Activated naive CD8-positive, alpha-beta T cell treated with anti-CD3 and anti-CD28 coated beads, Interleukin-2, amount 50 U/mL, for 24 hours (primary cell): ENCODE measurements around the gene RIPPLY3.
"Not testable (repeated sequence)": the region's sequence is repeated elsewhere in the genome, so short reads cannot be mapped to it uniquely, and the experiment has no call there.

ENCODE experiments used
- ATAC-seq: fragments of 150-1000 bp; cut with Tn5 transposase; one replicate; pipeline ENCODE4 v1.10.0; 2021
- DNase-seq: peaks from one replicate; pipeline ENCODE4 v3.0.0; 2021
- H3K27ac Mint-ChIP-seq: one replicate; pipeline ENCODE4 v1.8.0; 2021; ENCODE audit warnings: mild to moderate bottlenecking, mixed read lengths
- H3K27me3 Mint-ChIP-seq: one replicate; pipeline ENCODE4 v1.8.0; 2021; ENCODE audit warnings: mixed read lengths
- H3K36me3 Mint-ChIP-seq: one replicate; pipeline ENCODE4 v1.8.0; 2021; ENCODE audit warnings: low read depth, mixed read lengths
- H3K4me1 Mint-ChIP-seq: one replicate; pipeline ENCODE4 v1.8.0; 2021; ENCODE audit warnings: mixed read lengths
- H3K4me3 Mint-ChIP-seq: one replicate; pipeline ENCODE4 v1.8.0; 2021; ENCODE audit warnings: mild to moderate bottlenecking, moderate library complexity, mixed read lengths
- H3K9me3 Mint-ChIP-seq: one replicate; pipeline ENCODE4 v1.8.0; 2021; ENCODE audit warnings: mixed read lengths

The RIPPLY3 gene

DNA sequence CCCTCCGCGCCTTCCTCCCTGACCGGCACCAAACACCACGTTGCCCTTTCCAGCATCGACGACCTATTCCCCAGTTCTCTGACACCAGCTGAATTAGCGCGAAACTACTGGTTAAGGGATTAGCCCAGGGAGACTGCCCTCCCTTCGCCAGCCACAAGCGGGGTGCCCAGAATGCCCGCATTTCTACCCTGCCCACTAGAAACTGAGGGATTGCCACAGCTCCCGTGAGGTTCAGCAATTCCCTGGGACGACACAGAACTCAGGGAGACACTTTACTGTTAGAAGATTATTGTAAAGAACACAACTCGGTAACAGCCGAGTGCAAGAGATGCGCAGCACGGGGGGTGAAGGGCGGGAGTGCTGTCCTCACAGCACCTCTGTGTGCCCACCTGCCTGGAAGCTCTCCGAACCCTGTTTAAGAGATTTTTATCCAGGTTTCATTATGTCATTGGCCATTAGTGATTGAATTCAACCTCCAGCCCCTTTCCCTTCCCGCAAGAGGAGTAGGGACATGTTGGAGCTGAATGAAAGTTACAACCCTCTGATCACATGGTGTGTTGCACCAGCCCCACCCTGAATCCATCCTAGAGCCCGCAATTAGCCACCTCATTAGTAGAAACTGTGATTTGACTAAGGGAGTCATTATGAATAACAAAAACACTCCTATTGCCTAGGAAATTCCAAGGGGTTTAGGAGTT is 15.8 kb upstream of the RIPPLY3 start:
- Mint-ChIP-seq H3K9me3 (no peaks in the 10 kb centered on the region), H3K4me1 (peaks cover 36% of the 10 kb centered on the region), H3K27me3 (no peaks in the 10 kb centered on the region), H3K4me3 (peak overlapping the region; percentile 81), H3K27ac (peak overlapping the region; percentile 80), H3K36me3 (no peaks in the 10 kb centered on the region)
- ATAC-seq (no peak), DNase-seq (no peak)

DNA sequence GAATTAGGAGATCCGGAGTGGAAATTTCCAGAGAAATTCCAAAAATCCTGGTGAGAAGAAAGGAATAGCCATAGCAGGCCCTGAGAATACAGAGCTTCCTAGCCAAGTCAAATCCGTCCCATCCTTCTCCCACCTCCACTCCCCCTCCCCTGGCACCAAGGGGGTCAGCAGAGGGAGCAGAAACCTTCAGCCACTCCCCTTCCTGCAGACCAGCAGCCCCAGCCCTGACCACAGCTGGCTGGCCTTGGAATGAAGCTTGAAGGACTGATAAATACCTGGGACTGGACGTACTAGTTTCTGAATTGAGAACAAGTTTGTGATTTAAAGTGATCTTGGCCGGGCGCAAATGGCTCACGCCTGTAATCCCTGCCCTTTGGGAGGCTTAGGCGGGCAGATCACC is 13.8 kb upstream of the RIPPLY3 start:
- no peak for ATAC-seq
- no peak overlapping the region for H3K4me3 Mint-ChIP-seq
- H3K36me3 Mint-ChIP-seq: no peaks in the 10 kb centered on the region
- no peak overlapping the region for H3K27ac Mint-ChIP-seq
- no peaks in the 10 kb centered on the region for H3K9me3 Mint-ChIP-seq
- DNase-seq: no peak
- H3K4me1 Mint-ChIP-seq: peaks cover 19% of the 10 kb centered on the region
- no peaks in the 10 kb centered on the region for H3K27me3 Mint-ChIP-seq

DNA sequence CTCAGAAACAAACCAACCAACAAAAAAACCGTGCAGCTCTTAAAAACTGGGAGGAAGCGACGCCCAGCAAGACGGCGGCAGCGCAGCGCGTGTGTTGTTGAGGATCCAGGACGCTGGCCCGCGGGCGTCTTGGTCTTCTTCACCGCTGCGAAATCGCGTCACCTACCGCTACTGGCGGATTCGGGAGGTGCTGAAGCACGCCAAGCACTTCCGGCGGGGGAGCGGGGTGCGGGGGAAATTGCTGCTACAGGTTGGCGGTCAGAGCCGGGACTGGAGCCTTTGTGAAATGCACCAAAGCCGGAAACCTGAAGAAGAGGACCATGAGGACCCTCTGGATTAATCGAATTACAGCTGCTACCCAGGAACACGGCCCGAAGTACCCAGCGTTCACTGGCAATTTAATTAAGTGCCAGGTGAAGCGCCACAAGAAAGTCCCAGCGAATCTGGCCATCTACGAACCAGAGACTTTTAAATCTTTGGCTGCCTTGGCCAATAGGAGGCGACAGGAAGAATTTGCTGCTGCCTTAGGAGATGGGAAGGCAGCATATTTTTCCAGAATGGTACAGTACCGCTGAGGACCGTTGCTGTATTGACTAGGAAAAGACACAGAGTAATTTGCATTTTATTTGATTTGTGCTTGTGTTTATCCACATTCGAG is 11.9 kb upstream of the RIPPLY3 start:
- no peak overlapping the region for H3K27ac Mint-ChIP-seq
- ATAC-seq (no peak), DNase-seq (peak; percentile 41)
- no peaks in the 10 kb centered on the region for H3K27me3 Mint-ChIP-seq
- H3K4me1 Mint-ChIP-seq: peaks cover 4% of the 10 kb centered on the region
- no peaks in the 10 kb centered on the region for H3K36me3 Mint-ChIP-seq
- H3K9me3 Mint-ChIP-seq: no peaks in the 10 kb centered on the region
- H3K4me3 Mint-ChIP-seq: no peak overlapping the region

DNA sequence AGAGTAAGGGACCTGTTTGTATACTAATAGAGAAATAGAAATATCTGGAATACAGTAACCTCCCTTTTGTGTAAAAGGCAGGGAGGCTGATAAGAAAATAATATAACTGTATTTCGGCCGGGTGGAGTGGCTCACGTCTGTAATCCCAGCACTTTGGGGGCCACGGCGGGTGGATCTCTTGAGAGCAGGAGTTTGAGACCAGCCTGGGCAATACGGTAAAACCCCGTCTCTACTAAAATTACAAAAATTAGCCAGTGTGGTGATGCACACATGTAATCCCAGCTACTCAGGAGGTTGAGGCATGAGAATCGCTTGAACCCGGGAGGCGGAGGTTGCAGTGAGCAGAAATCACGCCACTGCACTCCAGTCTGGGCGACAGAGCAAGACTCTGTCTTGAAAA is 11.2 kb upstream of the RIPPLY3 start:
- not testable (repeated sequence) for ATAC-seq, H3K27me3 Mint-ChIP-seq, DNase-seq, H3K36me3 Mint-ChIP-seq, H3K9me3 Mint-ChIP-seq, H3K27ac Mint-ChIP-seq, H3K4me1 Mint-ChIP-seq, H3K4me3 Mint-ChIP-seq

DNA sequence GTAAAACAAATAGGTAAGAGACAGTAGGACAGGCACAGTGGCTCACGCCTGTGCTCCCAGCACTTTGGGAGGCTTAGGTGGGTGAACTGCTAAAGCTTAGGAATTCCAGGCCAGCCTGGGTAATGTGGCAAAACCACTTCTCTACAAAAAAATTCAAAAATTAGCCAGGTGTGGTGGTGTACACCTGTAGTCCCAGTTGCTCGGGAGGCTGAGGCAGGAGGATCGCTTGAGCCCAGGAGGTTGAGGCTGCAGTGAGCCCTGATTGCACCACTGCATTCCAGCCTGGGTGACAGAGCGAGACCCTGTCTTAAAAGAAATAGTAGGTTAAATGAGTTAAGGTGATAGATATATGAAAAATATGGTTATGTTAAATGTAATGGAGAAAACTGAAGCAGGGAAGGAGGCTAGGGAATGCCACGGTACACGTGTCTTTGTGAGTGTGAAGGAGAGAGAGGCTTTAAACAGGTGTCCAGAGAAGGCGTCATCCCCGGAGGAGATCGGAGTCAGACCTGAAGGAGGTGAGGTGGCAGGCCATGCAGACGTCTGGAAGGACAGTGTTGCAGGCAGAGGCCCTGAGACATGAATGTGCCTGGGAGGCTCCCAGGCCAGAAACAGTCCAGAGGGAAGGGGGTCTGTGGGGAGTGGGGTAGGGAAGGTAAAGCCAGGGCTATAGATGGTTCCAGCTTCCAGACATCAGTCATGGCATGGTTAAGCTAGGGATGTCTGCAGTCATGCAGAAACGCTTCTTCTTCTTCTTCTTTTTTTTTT is 7.2 kb upstream of the RIPPLY3 start:
- Mint-ChIP-seq H3K27ac (no peak overlapping the region), H3K4me3 (no peak overlapping the region), H3K4me1 (peaks cover 6% of the 10 kb centered on the region), H3K36me3 (no peaks in the 10 kb centered on the region), H3K27me3 (no peaks in the 10 kb centered on the region), H3K9me3 (no peaks in the 10 kb centered on the region)
- no peak for ATAC-seq
- DNase-seq: no peak

DNA sequence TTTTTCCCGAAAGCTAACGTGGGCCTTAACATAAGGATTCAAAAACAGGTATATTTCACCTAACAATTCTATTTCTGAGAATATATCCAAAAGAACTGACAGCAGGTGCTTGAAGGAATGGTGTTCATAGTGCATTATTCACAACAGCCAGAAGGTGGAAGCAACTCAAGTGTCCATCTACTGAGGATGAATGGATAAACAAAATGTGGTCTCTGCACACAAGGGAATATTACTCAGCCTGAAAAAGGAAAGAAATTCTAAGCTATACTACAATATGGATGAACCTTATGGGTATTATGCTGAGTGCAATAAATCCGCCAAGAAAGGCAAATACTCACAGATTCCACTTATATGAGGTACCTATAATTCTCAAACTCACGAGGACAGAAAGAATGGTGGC is 6.1 kb upstream of the RIPPLY3 start:
- no peak for DNase-seq
- H3K27ac Mint-ChIP-seq: no peak overlapping the region
- H3K9me3 Mint-ChIP-seq: no peaks in the 10 kb centered on the region
- no peaks in the 10 kb centered on the region for H3K36me3 Mint-ChIP-seq
- no peak for ATAC-seq
- peaks cover 6% of the 10 kb centered on the region for H3K4me1 Mint-ChIP-seq
- no peak overlapping the region for H3K4me3 Mint-ChIP-seq
- no peaks in the 10 kb centered on the region for H3K27me3 Mint-ChIP-seq

DNA sequence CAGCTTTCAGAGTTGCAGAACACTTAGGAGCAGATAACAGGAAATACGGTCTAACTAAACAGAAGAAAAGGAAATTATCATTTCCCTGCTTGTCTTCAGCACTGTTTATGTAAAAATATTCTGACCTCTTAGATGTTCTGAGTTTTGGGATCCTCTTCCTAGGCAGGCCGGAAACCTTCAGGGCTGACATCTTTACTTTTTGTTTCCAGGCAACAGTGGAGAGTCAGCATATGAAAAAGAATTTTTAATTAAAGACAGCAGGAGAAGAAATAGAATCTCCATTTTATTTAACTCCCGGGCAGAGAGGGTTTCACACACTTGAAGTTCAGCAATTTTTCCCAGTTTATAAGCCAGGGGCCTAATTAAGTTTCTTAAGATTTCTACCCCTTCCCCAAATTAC is 5.1 kb upstream of the RIPPLY3 start:
- Mint-ChIP-seq H3K4me1 (peaks cover 6% of the 10 kb centered on the region), H3K4me3 (no peak overlapping the region), H3K9me3 (no peaks in the 10 kb centered on the region), H3K36me3 (no peaks in the 10 kb centered on the region), H3K27me3 (no peaks in the 10 kb centered on the region), H3K27ac (no peak overlapping the region)
- ATAC-seq (no peak), DNase-seq (no peak)

DNA sequence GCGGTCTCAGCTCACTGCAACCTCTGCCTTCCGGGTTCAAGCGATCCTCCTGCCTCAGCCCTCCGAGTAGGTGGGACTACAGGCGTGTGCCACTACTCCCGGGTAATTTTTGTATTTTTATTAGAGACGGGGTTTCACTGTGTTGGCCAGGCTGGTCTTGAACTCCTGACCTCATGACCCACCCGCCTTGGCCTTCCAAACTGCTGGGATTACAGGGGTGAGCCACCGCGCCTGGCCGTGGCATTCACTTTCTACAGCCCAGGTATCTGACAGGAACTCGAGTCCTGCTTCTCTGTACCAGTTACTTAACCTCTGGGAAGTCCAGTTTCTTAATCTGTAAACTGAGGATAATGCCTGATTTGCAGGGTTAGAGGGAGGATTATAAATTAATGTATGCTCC is 3.7 kb upstream of the RIPPLY3 start:
- not testable (repeated sequence) for ATAC-seq

DNA sequence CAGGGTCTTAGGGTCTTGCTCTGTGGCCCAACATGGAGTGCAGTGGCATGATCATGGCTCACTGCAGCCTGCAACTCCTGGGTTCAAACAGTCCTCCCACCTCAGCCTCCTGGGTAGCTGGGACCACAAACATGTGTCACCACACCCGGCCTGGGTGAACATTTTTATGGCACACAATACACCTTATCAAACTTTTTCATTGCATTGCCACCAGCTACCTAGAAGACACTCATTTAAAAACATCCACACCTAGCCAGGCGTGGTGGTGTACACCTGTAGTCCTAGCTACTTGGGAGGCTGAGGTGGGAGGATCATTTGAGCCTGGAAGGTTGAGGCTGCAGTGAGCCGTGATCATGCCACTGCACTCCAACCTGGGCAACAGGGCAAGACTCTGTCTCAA is 2.6 kb upstream of the RIPPLY3 start:
- not testable (repeated sequence) for H3K36me3 Mint-ChIP-seq, ATAC-seq, H3K27ac Mint-ChIP-seq, H3K4me3 Mint-ChIP-seq, H3K9me3 Mint-ChIP-seq, DNase-seq
- Mint-ChIP-seq H3K4me1 (peaks cover 12% of the 10 kb centered on the region), H3K27me3 (peaks cover 17% of the 10 kb centered on the region)

More for the DNA sequence above, 3.7 kb upstream of the RIPPLY3 start:
- peaks cover 12% of the 10 kb centered on the region for H3K4me1 Mint-ChIP-seq
- not testable (repeated sequence) for H3K4me3 Mint-ChIP-seq, H3K36me3 Mint-ChIP-seq, H3K27ac Mint-ChIP-seq, H3K9me3 Mint-ChIP-seq, DNase-seq, H3K27me3 Mint-ChIP-seq

DNA sequence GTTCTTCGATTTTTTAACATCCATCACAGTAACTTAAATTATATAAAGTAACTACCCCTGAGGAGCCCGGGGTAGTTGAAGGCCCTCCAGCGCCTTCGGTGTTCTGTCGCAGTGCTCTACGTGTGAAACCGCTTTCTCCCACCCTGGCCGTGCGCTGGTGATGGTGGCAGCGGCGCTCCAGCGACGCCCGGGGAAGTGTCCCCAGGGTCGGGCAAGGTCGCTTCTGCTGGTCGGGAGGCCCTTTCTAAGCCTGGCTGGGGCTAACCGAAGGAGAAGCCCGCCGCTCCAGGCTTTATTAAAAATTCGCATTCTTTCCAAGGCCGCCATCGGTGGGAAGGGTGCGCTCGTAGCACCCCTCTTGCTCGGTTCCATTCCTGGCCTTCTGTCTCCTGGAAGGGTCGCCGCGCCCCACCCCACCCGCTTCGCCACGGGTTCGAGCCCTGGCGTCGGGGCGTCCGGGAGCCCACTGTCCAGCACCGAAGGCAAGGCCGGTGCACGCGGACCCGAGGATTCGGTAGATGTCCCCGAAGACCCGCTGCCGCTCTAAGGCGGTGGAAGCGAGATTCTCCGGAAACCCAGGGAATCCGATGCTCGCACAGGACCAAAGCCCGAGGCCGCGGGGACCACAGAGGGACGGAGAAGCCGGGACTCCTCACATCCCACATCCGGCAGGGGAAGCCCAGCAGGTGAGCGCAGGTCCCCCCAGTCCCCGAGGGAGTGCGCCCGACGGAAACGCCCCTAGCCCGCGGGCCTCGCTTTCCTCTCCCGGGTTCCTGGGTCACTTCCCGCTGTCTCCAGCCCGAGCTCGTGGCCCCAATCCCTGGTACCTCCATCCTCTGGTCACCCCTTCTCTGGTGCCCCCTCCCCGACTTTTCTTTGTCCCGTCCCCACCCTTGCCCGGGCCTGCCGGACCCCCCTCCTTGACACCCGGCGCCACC is 685 bp upstream of the RIPPLY3 start:
- Mint-ChIP-seq H3K36me3 (no peaks in the 10 kb centered on the region), H3K4me3 (no peak overlapping the region), H3K27ac (no peak overlapping the region), H3K4me1 (peaks cover 22% of the 10 kb centered on the region), H3K9me3 (no peaks in the 10 kb centered on the region), H3K27me3 (peaks cover 35% of the 10 kb centered on the region)
- DNase-seq: no peak
- no peak for ATAC-seq

DNA sequence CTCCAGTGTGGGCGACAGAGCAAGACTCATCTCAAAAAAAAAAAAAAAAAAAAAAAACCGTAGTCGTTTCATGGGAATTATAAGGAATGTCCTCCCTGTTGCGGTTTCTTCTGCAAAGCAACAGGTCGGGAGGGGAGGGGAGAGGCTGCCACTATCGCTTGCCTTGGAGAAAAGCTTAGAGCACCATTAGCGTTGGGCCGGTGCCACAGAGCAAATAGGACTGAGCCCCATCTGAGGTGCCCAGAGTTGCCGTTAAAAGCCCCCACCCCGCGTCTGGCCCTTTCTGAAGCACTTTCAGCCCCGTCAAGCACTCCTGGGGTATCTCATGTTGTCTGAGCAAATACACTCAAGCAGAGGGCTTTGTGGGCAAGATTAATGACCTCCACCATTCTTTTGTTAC is 2.2 kb downstream of the RIPPLY3 start:
- Mint-ChIP-seq H3K36me3 (no peaks in the 10 kb centered on the region), H3K4me1 (peaks cover 16% of the 10 kb centered on the region), H3K27ac (no peak overlapping the region), H3K9me3 (no peaks in the 10 kb centered on the region), H3K4me3 (no peak overlapping the region), H3K27me3 (peaks cover 53% of the 10 kb centered on the region)
- DNase-seq (no peak), ATAC-seq (no peak)

DNA sequence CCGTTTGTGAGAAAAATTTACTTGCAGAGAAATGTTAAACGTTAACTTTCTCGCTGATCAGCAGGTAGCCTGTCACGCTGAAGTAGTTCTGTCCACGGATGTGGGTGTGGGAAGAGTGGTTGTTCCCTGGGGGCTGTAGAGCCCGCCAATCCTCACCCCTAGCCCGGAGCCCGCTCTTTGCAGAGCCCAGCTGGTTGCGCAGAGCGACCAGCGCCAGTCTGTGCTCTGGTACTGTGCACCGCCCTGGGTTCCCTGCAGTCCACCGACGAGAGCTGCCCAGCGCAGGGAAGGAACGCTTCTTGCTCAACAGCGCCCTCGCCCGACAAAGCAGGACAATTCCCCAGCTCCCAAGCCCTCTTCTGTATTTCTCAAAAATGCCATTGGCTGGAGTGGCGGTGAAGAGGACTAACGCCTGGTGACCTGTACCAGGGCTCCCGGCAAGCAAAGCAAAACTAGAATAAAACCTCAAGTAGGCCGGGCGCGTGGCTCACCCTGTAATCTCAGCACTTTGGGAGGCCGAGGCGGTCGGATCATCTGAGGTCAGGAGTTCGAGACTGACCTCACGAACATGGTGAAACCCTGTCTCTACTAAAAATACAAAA is 3.3 kb downstream of the RIPPLY3 start:
- Mint-ChIP-seq H3K9me3 (no peaks in the 10 kb centered on the region), H3K36me3 (no peaks in the 10 kb centered on the region), H3K4me1 (peaks cover 16% of the 10 kb centered on the region)

DNA sequence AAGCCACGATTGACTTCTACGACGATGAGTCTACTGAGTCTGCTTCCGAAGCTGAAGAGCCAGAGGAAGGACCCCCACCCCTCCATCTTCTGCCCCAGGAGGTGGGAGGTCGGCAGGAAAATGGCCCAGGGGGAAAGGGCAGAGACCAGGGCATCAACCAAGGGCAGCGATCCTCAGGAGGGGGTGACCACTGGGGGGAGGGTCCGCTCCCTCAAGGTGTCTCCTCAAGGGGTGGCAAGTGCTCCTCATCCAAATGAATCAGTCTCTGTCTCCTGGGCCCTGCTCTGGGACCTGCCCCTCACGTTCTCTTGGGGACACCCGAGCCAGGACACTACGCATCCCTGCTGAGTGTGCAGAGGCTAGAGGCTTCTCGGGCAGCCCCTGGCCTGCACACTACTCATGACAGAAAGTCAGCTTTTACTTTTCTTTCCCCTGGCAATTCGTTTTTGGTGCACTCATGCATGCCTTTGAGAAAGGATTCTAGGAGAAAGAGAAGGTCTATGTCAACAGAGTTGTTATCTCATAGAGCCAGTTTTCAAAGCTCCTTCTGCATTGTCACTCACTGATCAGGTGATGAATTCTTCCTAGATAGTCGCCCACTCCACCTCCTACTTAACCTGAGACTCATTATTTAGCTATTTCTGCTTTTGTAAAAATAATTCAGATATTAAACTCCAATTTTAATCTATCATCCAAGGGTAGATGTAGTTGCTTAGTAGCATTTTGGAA is 11.6 kb downstream of the RIPPLY3 start:
- Mint-ChIP-seq H3K4me1 (no peaks in the 10 kb centered on the region), H3K9me3 (no peaks in the 10 kb centered on the region), H3K27me3 (peaks cover 7% of the 10 kb centered on the region), H3K36me3 (no peaks in the 10 kb centered on the region), H3K27ac (no peak overlapping the region), H3K4me3 (no peak overlapping the region)
- no peak for ATAC-seq
- DNase-seq: no peak

More for the DNA sequence above, 3.3 kb downstream of the RIPPLY3 start:
- peak; percentile 91 for ATAC-seq
- Mint-ChIP-seq H3K27me3 (peaks cover 57% of the 10 kb centered on the region), H3K27ac (no peak overlapping the region), H3K4me3 (peak overlapping the region; percentile 43)
- peak; percentile 85 for DNase-seq
